GOT3 (cell line): ENCODE results near the gene MED25.
"Not testable (repeated sequence)": the region's sequence is repeated elsewhere in the genome, so short reads cannot be mapped to it uniquely, and the experiment has no call there.

Experiments used
- DNase-seq: peaks from one replicate; lab custom pipeline; 2025; ENCODE audit warnings: mixed read lengths; lab: John Stamatoyannopoulos, UW

MED25 gene

GRCh38 chr19:49816590-49816989 lies 1.5 kb upstream of the MED25 start:
- no peak for DNase-seq

- DNase-seq: no peak
Observed at GRCh38 chr19:49818649-49819370, 721 bp downstream of the MED25 start.

GRCh38 chr19:49819452-49820115 lies 1.5 kb downstream of the MED25 start:
- not testable (repeated sequence) for DNase-seq

- DNase-seq: no peak
Observed at GRCh38 chr19:49820125-49820524, 2.0 kb downstream of the MED25 start.

GRCh38 chr19:49823472-49823871 lies 5.4 kb downstream of the MED25 start:
- DNase-seq: no peak

- DNase-seq: no peak
Observed at GRCh38 chr19:49824662-49825061, 6.6 kb downstream of the MED25 start.

- DNase-seq: no peak
Observed at GRCh38 chr19:49827034-49827433, 8.9 kb downstream of the MED25 start.

GRCh38 chr19:49829200-49829599 lies 11.1 kb downstream of the MED25 start:
- DNase-seq: no peak

GRCh38 chr19:49829721-49830120 lies 11.6 kb downstream of the MED25 start:
- no peak for DNase-seq

- DNase-seq: no peak
Observed at GRCh38 chr19:49830766-49831165, 12.7 kb downstream of the MED25 start.

GRCh38 chr19:49831592-49831991 lies 13.5 kb downstream of the MED25 start:
- no peak for DNase-seq

GRCh38 chr19:49832556-49832955 lies 14.5 kb downstream of the MED25 start:
- no peak for DNase-seq

- DNase-seq: no peak
Observed at GRCh38 chr19:49833599-49833998, 15.5 kb downstream of the MED25 start.

- no peak for DNase-seq
Observed at GRCh38 chr19:49835562-49835961, 17.5 kb downstream of the MED25 start.

GRCh38 chr19:49836176-49837008 lies 18.3 kb downstream of the MED25 start:
- no peak for DNase-seq

- DNase-seq: no peak
Observed at GRCh38 chr19:49837009-49837310, 18.9 kb downstream of the MED25 start.

GRCh38 chr19:49837425-49837824 lies 19.3 kb downstream of the MED25 start:
- no peak for DNase-seq

GRCh38 chr19:49838885-49839588 lies 20.9 kb downstream of the MED25 start:
- DNase-seq: no peak

- DNase-seq: no peak
Observed at GRCh38 chr19:49839713-49840112, 21.6 kb downstream of the MED25 start.

GRCh38 chr19:49840321-49840720 lies 22.2 kb downstream of the MED25 start:
- no peak for DNase-seq

GRCh38 chr19:49840736-49841249 lies 22.7 kb downstream of the MED25 start:
- no peak for DNase-seq

GRCh38 chr19:49843265-49843664 lies 25.2 kb downstream of the MED25 start:
- DNase-seq: no peak
